OCI-LY3 (cell line): ENCODE measurements around the gene TMEM72.

Source experiments
- CTCF ChIP-seq: fragments of 200-600, 300-600 bp; sonication (generic); IDR thresholded peaks from 2 replicates; pipeline ENCODE4 v1.5.1; 2014; ENCODE audit warnings: antibody characterized with exemption, low read length, low read depth
- EZH2phosphoT487 ChIP-seq: fragments of 200-600 bp; shearing (Covaris generic); IDR thresholded peaks from 2 replicates; pipeline ENCODE4 v1.6.1; 2018; ENCODE audit warnings: antibody characterized with exemption, mixed run types, low read depth

- TF ChIP-seq CTCF (no peak), EZH2phosphoT487 (no peak)
Measured at GRCh38 chr10:44975431-44976331, 64.5 kb downstream of the TMEM72 start.
